ENCODE measurements around the gene TUBA8.
"Not testable (repeated sequence)": the region's sequence is repeated elsewhere in the genome, so short reads cannot be mapped to it uniquely, and the experiment has no call there.

Gene TUBA8

GRCh38 chr22:18156878-18157713, 46.5 kb downstream of the TUBA8 start:
- peak; percentile 58 for TF ChIP-seq CTCF (IDR thresholded peaks at IDR 0.05; ENCODE audit: extremely low read depth, missing control alignments)

GRCh38 chr22:18157714-18158028, 47.1 kb downstream of the TUBA8 start:
- DNase-seq (ENCODE audit: low spot score), result no peak
- no peak for TF ChIP-seq CTCF (IDR thresholded peaks at IDR 0.05; ENCODE audit: extremely low read depth, missing control alignments)

More at GRCh38 chr22:18156878-18157713, 46.5 kb downstream of the TUBA8 start:
- peak; percentile 61 for DNase-seq (ENCODE audit: low spot score)

GRCh38 chr22:18160641-18161040, 50.0 kb downstream of the TUBA8 start:
- DNase-seq (ENCODE audit: low spot score), result not testable (repeated sequence)

- DNase-seq (ENCODE audit: low spot score), result peak; percentile 70
Measured at GRCh38 chr22:18163843-18164242, 53.2 kb downstream of the TUBA8 start.

DNA sequence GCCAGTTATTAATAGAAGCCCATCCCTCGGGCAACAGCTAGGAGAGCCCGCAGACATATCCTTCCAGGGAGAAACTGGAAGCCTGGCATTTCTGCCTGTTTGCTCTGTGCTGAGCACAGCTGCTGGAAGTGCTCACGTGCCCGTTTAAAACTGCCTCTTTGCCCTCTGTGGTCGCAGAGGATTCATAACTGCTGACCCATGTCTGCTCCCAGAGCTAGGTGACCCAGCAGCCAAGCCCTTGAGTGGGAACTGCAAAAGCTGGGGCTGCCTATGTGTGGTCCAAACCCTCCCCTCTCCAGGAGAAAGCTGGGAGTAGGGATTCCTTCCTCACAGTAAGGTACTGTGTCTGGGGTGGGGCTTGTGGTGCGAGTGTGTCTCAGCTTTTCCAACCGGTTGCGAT, 54.0 kb downstream of the TUBA8 start:
- not testable (repeated sequence) for DNase-seq (ENCODE audit: low spot score)

DNA sequence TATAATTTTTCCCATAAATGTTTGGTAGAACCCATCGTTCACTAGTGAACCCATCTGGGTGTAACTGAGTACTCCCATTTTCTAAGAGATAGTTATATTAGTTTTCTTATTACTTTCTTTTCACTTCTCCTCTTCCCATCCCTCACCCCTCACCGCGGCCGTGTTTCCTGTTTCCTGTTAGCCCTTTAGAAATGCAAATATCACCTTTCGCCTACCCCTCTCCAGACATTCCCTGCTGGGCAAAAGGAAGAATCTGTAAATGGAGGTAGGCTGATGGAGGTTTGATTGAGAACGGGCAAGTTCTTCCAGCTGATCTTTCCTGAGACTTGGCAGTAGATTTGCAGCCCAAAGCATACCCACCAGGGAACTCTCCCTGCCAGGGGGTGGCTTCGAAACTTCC, 54.7 kb downstream of the TUBA8 start:
- DNase-seq (ENCODE audit: low spot score), result not testable (repeated sequence)

DNA sequence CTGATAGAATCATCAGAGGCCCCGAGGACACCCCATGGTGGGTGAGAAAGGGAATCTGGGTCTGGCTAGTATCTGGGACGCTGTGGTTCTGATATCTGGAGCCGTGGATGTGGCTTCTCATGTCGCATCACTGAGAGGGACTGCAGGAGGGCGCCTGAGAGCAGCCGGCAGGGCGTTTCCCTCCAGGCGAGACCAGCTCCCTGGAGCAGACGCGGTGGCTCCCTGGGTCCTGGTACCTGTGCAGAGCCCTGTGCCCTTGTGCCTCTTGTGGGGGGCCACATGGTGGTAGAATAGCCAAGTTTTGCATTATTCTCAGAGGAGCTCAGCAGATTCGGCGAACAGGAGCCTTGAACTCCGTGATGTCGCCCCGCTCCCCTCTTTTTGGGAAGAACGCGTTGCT, 59.7 kb downstream of the TUBA8 start:
- not testable (repeated sequence) for DNase-seq (ENCODE audit: low spot score)

DNA sequence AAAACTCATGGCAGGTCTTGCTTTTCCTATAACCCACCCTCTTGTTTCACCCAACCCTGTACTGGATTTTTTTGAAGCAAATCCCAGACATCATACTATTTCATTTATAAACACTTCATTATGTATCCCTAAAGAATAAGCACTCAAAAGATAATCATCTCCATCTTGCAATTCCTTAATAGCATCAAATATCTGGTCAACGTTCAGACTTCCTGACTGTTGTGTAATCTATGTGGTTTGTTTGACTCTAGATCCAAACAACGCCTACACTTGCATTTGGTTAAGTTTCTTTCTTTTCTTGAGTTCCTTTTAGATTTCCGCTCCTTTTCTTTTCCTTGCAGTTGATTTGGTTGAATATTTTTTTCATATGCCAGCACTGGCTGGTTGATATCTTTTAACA, 61.6 kb downstream of the TUBA8 start:
- DNase-seq (ENCODE audit: low spot score), result not testable (repeated sequence)

GRCh38 chr22:18172776-18173175, 62.2 kb downstream of the TUBA8 start:
- DNase-seq (ENCODE audit: low spot score), result not testable (repeated sequence)

DNA sequence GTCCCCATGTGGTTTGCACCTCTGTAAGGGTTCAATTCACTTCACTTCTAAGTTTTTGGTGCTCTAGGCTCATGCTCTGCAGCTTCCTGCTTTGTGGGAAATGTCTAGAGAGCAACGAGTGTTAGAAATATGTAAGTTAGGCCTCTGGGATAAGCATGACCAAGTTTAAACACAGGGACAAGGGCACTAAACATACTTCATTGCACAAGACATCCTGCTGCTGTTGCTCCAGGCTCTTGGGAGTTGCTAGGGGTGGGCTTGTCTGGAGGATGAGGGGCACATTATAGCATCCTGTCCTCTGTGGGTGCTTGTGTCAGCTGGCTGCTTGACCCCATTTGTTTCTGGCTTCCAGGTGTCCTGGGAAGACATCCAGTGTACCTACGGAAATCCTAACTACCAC, 62.8 kb downstream of the TUBA8 start:
- not testable (repeated sequence) for DNase-seq (ENCODE audit: low spot score)

Data from GM20000 (cell line).